Measurements from ENCODE around the gene AMPD2. TPM values are rescaled to one million over a fixed set of nuclear protein-coding genes. Genes with fewer than 3 reads are reported as not detected.

AMPD2 gene
- total RNA-seq, 1 donor from 2014 or later = 22.9 TPM

DNA sequence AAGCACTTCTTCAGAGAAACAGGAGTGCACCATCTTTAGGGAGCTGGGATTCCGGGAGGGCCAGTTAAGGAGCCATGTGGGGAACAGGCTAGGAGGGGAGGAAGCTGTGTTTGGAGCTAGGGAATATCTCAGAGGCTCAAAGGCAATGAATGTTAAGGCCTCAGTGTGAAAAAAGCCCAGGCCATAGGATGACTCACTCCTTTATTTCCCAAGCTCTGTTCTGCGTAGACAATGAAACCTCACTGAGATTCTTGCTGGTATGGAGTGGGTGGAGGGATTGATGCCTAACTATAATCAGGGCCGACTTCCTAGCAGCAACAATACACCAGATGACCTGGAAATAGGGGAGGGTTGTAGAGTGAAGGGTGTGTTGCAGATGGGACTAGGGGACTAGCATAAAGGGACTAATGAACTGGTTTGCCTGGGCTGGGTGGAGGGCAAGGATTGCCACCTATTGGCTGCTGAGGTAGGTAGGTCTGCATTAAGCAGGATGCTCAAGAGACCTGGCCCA lies 2.3 kb upstream of the AMPD2 start:
- Histone ChIP-seq H3K36me3 (no peaks in the 10 kb centered on the region), H3K4me3 (no peak overlapping the region), H3K9ac (no peak overlapping the region), H3K27me3 (no peaks in the 10 kb centered on the region), H3K9me3 (ENCODE audit: low read depth) (no peaks in the 10 kb centered on the region), H3K4me2 (peak overlapping the region; percentile 9), H3K4me1 (peaks cover 22% of the 10 kb centered on the region), H4K20me1 (ENCODE audit: low read depth) (peaks cover 7% of the 10 kb centered on the region), H3K27ac (no peak overlapping the region), H3F3A (ENCODE audit: low read depth) (peaks cover 16% of the 10 kb centered on the region), H3K79me2 (ENCODE audit: low read depth) (peaks cover 18% of the 10 kb centered on the region), H2AFZ (replicated peaks) (peak overlapping the region; percentile 66)
- Mint-ChIP-seq H3K4me1 (peaks cover 57% of the 10 kb centered on the region), H3K4me3 (peak overlapping the region; percentile 42), H3K27me3 (ENCODE audit: insufficient read depth, low read depth) (peaks cover 5% of the 10 kb centered on the region), H3K36me3 (peaks cover 6% of the 10 kb centered on the region), H3K9me3 (no peaks in the 10 kb centered on the region), H3K27ac (peak overlapping the region; percentile 84)
- peak; percentile 45 for DNase-seq (ENCODE audit: low spot score)
- TF ChIP-seq EZH2phosphoT487 (IDR thresholded peaks at IDR 0.05) = no peak
- TF ChIP-seq, protein P1, sequence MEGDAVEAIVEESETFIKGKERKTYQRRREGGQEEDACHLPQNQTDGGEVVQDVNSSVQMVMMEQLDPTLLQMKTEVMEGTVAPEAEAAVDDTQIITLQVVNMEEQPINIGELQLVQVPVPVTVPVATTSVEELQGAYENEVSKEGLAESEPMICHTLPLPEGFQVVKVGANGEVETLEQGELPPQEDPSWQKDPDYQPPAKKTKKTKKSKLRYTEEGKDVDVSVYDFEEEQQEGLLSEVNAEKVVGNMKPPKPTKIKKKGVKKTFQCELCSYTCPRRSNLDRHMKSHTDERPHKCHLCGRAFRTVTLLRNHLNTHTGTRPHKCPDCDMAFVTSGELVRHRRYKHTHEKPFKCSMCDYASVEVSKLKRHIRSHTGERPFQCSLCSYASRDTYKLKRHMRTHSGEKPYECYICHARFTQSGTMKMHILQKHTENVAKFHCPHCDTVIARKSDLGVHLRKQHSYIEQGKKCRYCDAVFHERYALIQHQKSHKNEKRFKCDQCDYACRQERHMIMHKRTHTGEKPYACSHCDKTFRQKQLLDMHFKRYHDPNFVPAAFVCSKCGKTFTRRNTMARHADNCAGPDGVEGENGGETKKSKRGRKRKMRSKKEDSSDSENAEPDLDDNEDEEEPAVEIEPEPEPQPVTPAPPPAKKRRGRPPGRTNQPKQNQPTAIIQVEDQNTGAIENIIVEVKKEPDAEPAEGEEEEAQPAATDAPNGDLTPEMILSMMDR (IDR thresholded peaks at IDR 0.05) = no peak

DNA sequence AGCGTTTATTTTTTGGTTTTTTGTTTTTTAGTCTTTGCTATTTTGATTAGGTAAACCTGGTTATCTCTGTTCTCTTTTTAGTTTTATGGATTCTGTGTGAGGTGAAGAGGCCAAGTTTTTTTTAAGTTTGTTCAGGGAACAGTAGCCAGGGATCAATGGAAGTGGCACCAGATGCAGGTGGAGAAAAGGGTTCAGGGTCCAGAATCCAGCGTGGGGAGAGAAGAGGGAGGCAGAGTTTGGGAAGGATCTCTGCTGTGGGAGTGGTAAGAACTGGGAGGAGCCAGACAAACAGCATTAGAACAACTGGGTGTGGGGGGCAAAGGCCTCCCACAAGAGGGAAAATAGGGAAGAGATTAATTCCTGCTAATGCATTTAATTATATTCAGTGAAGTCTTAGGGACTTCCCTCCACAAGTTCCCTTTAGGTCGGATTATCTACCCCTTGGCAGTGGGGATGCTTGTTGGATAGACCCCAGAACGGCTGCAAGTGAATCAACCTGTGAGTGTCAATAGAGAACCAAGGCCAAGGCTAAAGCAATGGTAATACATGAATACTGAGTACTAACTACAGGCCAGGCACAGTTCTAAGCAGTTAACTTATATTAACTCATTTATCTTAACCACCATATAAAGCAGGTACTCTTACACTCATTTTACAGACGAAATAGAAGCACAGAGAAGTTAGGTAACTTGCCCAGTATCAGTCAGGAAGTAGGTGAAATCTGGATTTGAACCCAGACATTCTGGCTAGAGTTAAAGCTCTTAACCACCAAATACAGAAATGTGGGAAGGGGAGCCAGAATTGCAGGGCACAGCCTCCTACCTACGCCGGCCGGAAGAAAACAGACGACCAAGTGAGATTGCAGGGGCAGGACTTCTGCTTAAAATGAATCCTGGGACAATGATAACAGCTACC lies 719 bp upstream of the AMPD2 start:
- TF ChIP-seq, protein P1 (IDR thresholded peaks at IDR 0.05) = no peak
- TF ChIP-seq EZH2 (IDR thresholded peaks at IDR 0.05) (no peak), EZH2phosphoT487 (IDR thresholded peaks at IDR 0.05) (no peak)
- no peak overlapping the region for H3K27ac ChIP-seq

DNA sequence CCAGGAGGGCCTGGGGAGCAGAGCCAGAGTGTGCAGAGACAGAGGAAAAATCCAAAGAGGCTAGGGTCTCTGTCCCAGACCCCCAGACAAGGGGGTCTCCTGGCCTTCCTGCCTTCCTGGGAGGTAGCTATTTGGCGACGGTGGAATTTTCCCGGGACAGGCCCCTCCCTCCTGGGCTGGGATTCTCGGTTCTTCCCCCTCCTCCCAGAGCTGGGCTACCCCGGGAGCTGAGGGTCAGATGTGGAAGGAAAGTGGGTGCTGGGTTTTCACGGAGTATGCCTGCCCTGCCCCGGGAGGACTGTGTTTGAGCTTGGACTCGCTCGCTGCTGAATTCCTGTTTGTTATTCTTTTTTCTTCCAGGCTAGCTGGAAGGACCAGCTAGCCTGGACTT lies 759 bp downstream of the AMPD2 start:
- no peaks in the 10 kb centered on the region for H3K9me3 Mint-ChIP-seq
- H3K27me3 Mint-ChIP-seq (ENCODE audit: insufficient read depth, low read depth) = peaks cover 5% of the 10 kb centered on the region
- Histone ChIP-seq H3K4me1 (peaks cover 22% of the 10 kb centered on the region), H3K27ac (no peak overlapping the region), H3K36me3 (no peaks in the 10 kb centered on the region), H3K79me2 (ENCODE audit: low read depth) (peaks cover 44% of the 10 kb centered on the region), H3K4me2 (peak overlapping the region; percentile 96), H2AFZ (replicated peaks) (no peak overlapping the region), H3K27me3 (no peaks in the 10 kb centered on the region), H3K4me3 (peak overlapping the region; percentile 79), H4K20me1 (ENCODE audit: low read depth) (peaks cover 28% of the 10 kb centered on the region), H3K9me3 (ENCODE audit: low read depth) (no peaks in the 10 kb centered on the region), H3F3A (ENCODE audit: low read depth) (peaks cover 16% of the 10 kb centered on the region), H3K9ac (no peak overlapping the region)
- H3K4me3 Mint-ChIP-seq = peak overlapping the region; percentile 99
- DNase-seq (ENCODE audit: low spot score) = peak; percentile 46
- TF ChIP-seq EZH2 (IDR thresholded peaks at IDR 0.05) (no peak), EZH2phosphoT487 (IDR thresholded peaks at IDR 0.05) (no peak)
- TF ChIP-seq, protein P1 (IDR thresholded peaks at IDR 0.05) = no peak
- peak overlapping the region; percentile 98 for H3K27ac Mint-ChIP-seq
- H3K36me3 Mint-ChIP-seq = peaks cover 6% of the 10 kb centered on the region
- peaks cover 64% of the 10 kb centered on the region for H3K4me1 Mint-ChIP-seq

More for the DNA sequence above, 719 bp upstream of the AMPD2 start:
- peak overlapping the region; percentile 96 for H3K4me2 ChIP-seq
- H3K79me2 ChIP-seq (ENCODE audit: low read depth) = peaks cover 34% of the 10 kb centered on the region
- H2AFZ ChIP-seq (replicated peaks) = peak overlapping the region; percentile 79
- H3K36me3 ChIP-seq = no peaks in the 10 kb centered on the region
- no peaks in the 10 kb centered on the region for H3K27me3 ChIP-seq
- H3K4me3 ChIP-seq = peak overlapping the region; percentile 79
- Mint-ChIP-seq H3K9me3 (no peaks in the 10 kb centered on the region), H3K4me1 (peaks cover 64% of the 10 kb centered on the region), H3K27ac (peak overlapping the region; percentile 98), H3K36me3 (peaks cover 6% of the 10 kb centered on the region), H3K27me3 (ENCODE audit: insufficient read depth, low read depth) (peaks cover 5% of the 10 kb centered on the region), H3K4me3 (peak overlapping the region; percentile 99)
- no peaks in the 10 kb centered on the region for H3K9me3 ChIP-seq (ENCODE audit: low read depth)
- no peak overlapping the region for H3K9ac ChIP-seq
- DNase-seq (ENCODE audit: low spot score) = no peak
- peaks cover 14% of the 10 kb centered on the region for H4K20me1 ChIP-seq (ENCODE audit: low read depth)
- H3F3A ChIP-seq (ENCODE audit: low read depth) = peaks cover 16% of the 10 kb centered on the region
- H3K4me1 ChIP-seq = peaks cover 22% of the 10 kb centered on the region

All from neural progenitor cell (in vitro differentiated cells).